Measurements from ENCODE around the gene CEP112. TPM values are rescaled to one million over a fixed set of nuclear protein-coding genes. Genes with fewer than 3 reads are reported as not detected.

The CEP112 gene
- total and polyA plus RNA-seq, 2 experiments from 2014 or later = 4.0 to 4.3 TPM

DNA sequence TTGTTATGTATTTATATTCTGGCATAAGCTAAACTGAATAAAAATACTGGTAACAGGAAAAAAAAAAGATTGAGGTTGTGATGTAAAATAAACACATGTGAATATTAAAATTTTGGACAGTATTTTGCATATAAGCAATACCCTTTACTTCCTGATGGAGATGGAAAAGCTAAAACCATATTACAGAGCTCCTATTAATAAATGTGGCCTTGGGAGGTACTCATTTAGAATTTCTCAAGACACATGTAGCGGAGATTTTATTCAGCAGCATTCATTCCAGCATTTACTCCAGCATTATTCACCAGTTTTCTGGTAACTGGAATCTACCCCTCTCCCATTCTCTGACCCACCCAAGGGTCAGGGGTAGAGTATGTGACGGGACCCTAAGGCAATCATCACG is 536.2 kb downstream of the CEP112 start (continued):
- TF ChIP-seq, protein P1, sequence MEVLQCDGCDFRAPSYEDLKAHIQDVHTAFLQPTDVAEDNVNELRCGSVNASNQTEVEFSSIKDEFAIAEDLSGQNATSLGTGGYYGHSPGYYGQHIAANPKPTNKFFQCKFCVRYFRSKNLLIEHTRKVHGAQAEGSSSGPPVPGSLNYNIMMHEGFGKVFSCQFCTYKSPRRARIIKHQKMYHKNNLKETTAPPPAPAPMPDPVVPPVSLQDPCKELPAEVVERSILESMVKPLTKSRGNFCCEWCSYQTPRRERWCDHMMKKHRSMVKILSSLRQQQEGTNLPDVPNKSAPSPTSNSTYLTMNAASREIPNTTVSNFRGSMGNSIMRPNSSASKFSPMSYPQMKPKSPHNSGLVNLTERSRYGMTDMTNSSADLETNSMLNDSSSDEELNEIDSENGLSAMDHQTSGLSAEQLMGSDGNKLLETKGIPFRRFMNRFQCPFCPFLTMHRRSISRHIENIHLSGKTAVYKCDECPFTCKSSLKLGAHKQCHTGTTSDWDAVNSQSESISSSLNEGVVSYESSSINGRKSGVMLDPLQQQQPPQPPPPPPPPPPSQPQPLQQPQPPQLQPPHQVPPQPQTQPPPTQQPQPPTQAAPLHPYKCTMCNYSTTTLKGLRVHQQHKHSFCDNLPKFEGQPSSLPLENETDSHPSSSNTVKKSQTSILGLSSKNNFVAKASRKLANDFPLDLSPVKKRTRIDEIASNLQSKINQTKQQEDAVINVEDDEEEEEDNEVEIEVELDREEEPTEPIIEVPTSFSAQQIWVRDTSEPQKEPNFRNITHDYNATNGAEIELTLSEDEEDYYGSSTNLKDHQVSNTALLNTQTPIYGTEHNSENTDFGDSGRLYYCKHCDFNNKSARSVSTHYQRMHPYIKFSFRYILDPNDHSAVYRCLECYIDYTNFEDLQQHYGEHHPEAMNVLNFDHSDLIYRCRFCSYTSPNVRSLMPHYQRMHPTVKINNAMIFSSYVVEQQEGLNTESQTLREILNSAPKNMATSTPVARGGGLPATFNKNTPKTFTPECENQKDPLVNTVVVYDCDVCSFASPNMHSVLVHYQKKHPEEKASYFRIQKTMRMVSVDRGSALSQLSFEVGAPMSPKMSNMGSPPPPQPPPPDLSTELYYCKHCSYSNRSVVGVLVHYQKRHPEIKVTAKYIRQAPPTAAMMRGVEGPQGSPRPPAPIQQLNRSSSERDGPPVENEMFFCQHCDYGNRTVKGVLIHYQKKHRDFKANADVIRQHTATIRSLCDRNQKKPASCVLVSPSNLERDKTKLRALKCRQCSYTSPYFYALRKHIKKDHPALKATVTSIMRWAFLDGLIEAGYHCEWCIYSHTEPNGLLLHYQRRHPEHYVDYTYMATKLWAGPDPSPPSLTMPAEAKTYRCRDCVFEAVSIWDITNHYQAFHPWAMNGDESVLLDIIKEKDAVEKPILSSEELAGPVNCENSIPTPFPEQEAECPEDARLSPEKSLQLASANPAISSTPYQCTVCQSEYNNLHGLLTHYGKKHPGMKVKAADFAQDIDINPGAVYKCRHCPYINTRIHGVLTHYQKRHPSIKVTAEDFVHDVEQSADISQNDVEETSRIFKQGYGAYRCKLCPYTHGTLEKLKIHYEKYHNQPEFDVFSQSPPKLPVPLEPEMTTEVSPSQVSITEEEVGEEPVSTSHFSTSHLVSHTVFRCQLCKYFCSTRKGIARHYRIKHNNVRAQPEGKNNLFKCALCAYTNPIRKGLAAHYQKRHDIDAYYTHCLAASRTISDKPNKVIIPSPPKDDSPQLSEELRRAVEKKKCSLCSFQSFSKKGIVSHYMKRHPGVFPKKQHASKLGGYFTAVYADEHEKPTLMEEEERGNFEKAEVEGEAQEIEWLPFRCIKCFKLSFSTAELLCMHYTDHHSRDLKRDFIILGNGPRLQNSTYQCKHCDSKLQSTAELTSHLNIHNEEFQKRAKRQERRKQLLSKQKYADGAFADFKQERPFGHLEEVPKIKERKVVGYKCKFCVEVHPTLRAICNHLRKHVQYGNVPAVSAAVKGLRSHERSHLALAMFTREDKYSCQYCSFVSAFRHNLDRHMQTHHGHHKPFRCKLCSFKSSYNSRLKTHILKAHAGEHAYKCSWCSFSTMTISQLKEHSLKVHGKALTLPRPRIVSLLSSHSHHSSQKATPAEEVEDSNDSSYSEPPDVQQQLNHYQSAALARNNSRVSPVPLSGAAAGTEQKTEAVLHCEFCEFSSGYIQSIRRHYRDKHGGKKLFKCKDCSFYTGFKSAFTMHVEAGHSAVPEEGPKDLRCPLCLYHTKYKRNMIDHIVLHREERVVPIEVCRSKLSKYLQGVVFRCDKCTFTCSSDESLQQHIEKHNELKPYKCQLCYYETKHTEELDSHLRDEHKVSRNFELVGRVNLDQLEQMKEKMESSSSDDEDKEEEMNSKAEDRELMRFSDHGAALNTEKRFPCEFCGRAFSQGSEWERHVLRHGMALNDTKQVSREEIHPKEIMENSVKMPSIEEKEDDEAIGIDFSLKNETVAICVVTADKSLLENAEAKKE (CRISPR knock-in tag; IDR thresholded peaks at IDR 0.05) = no peak
- TF ChIP-seq, protein P2, sequence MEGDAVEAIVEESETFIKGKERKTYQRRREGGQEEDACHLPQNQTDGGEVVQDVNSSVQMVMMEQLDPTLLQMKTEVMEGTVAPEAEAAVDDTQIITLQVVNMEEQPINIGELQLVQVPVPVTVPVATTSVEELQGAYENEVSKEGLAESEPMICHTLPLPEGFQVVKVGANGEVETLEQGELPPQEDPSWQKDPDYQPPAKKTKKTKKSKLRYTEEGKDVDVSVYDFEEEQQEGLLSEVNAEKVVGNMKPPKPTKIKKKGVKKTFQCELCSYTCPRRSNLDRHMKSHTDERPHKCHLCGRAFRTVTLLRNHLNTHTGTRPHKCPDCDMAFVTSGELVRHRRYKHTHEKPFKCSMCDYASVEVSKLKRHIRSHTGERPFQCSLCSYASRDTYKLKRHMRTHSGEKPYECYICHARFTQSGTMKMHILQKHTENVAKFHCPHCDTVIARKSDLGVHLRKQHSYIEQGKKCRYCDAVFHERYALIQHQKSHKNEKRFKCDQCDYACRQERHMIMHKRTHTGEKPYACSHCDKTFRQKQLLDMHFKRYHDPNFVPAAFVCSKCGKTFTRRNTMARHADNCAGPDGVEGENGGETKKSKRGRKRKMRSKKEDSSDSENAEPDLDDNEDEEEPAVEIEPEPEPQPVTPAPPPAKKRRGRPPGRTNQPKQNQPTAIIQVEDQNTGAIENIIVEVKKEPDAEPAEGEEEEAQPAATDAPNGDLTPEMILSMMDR (conservative IDR thresholded peaks at IDR 0.05; ENCODE audit: low read depth in 2 of 2) = no peak
- TF ChIP-seq CREB1 (CRISPR knock-in tag; IDR thresholded peaks at IDR 0.05; ENCODE audit: low read depth) (no peak), ZNF331 (CRISPR knock-in tag; IDR thresholded peaks at IDR 0.05; ENCODE audit: low read depth) (no peak)

DNA sequence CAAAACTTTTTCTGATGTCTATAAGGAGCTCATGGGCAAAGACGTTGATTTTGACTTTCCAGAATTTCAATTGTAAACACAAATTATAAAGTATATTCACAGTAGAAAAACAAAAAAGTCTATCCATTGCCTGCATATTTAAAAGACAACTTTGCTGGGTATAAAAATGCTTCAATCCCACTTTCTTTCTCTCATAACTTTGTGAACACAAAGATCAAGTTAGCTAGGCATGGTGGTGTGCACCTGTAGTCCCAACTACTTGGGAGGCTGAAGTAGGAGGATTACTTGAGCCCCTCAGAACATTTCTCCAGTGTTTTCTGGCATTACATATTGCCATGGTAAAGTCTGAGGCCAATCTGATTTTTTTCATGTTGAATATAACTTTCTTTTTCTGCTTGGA is 547.4 kb downstream of the CEP112 start:
- H3K79me2 ChIP-seq (replicated peaks; ENCODE audit: insufficient read depth) = no peaks in the 10 kb centered on the region
- no peak overlapping the region for H3K27ac ChIP-seq (ENCODE audit: low read depth)
- H3K9me3 Mint-ChIP-seq = peaks cover 16% of the 10 kb centered on the region; the same call in 2 of the 3 replicates
- 0 out of 2 replicates have a peak, but pooled peaks cover under 1% of the 10 kb centered on the region for H3K9me2 ChIP-seq (ENCODE audit: insufficient read depth)
- H4K20me1 ChIP-seq (replicated peaks; ENCODE audit: insufficient read depth) = no peaks in the 10 kb centered on the region
- H2AFZ ChIP-seq = no peak overlapping the region
- peaks cover 2% of the 10 kb centered on the region for H3K27me3 Mint-ChIP-seq (ENCODE audit: insufficient read depth, low read depth, poor library complexity)
- no peak for DNase-seq (ENCODE audit: low spot score)
- peaks cover 7% of the 10 kb centered on the region; the same call in 1 of the 3 replicates for H3K36me3 Mint-ChIP-seq (ENCODE audit: low read depth)
- no peaks in the 10 kb centered on the region for H3F3A ChIP-seq (replicated peaks; ENCODE audit: low read depth)
- no peak overlapping the region for H3K4me3 Mint-ChIP-seq
- no peaks in the 10 kb centered on the region for H3K36me3 ChIP-seq (ENCODE audit: insufficient read depth)
- ATAC-seq = no peak
- H3K27me3 ChIP-seq (ENCODE audit: insufficient read depth) = no peaks in the 10 kb centered on the region
- no peaks in the 10 kb centered on the region for H3K4me1 Mint-ChIP-seq
- no peak overlapping the region for H3K27ac Mint-ChIP-seq
- H3K4me2 ChIP-seq = no peak overlapping the region
- H3K4me3 ChIP-seq = no peak overlapping the region
- H3K4me1 ChIP-seq (ENCODE audit: insufficient read depth) = no peaks in the 10 kb centered on the region
- TF ChIP-seq CREB1 (CRISPR knock-in tag; IDR thresholded peaks at IDR 0.05; ENCODE audit: low read depth) (no peak), EZH2 (IDR thresholded peaks at IDR 0.05; ENCODE audit: low read depth, unreplicated experiment) (no peak)
- TF ChIP-seq, protein P1 (CRISPR knock-in tag; IDR thresholded peaks at IDR 0.05) = no peak
- TF ChIP-seq, protein P3, sequence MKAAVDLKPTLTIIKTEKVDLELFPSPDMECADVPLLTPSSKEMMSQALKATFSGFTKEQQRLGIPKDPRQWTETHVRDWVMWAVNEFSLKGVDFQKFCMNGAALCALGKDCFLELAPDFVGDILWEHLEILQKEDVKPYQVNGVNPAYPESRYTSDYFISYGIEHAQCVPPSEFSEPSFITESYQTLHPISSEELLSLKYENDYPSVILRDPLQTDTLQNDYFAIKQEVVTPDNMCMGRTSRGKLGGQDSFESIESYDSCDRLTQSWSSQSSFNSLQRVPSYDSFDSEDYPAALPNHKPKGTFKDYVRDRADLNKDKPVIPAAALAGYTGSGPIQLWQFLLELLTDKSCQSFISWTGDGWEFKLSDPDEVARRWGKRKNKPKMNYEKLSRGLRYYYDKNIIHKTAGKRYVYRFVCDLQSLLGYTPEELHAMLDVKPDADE (IDR thresholded peaks at IDR 0.05) = no peak
